PC-9 (cell line): Measurements from ENCODE around the gene ZNF576. TPM values are rescaled to one million over a fixed set of nuclear protein-coding genes. Genes with fewer than 3 reads are reported as not detected.

Source experiments
- BruUV-seq: library from RNA; stranded (reverse); fragments of 400-500 nt; replicated peaks from 2 replicates; lab custom pipeline; 2021; lab: Mats Ljungman, UMichigan
- CTCF ChIA-PET: fragments of 300-600 bp; sonication (Branson Sonifier 250); formaldehyde crosslinking; loops from one replicate; lab custom pipeline; 2022; ENCODE audit warnings: antibody characterized with exemption; lab: Charles Lee
- POLR2A ChIA-PET: fragments of 300-600 bp; sonication (Branson Sonifier 250); formaldehyde crosslinking; loops from one replicate; lab custom pipeline; 2022; ENCODE audit warnings: antibody characterized with exemption; ENCODE audit not compliant: unreplicated experiment; lab: Charles Lee
- DNase-seq, 2 experiments: peaks; one replicate each; pipeline versions ENCODE4 v3.0.0 to v3.0.0-alpha.2; 2015 to 2022; ENCODE audit warnings: mixed read lengths in 1 of 2
- H2AFZ ChIP-seq: fragments of 200-600 bp; sonication (generic); 2 replicates; pipeline ENCODE4 v1.8.1; 2017; ENCODE audit warnings: antibody characterized with exemption
- H3F3A ChIP-seq: fragments of 200-600 bp; sonication (generic); 2 replicates; pipeline ENCODE4 v1.8.1; 2017; ENCODE audit warnings: antibody characterized with exemption, mild to moderate bottlenecking, low read depth; ENCODE audit not compliant: insufficient read depth
- H3K27ac ChIP-seq: fragments of 200-600 bp; sonication (generic); 2 replicates; pipeline ENCODE4 v1.6.1; 2016; ENCODE audit warnings: mixed run types
- H3K27me3 ChIP-seq: fragments of 200-600 bp; sonication (generic); 2 replicates; pipeline ENCODE4 v1.6.1; 2016; ENCODE audit warnings: low read depth, mixed run types; ENCODE audit not compliant: insufficient read depth
- H3K36me3 ChIP-seq: fragments of 200-600 bp; sonication (generic); 2 replicates; pipeline ENCODE4 v1.6.1; 2016; ENCODE audit warnings: low read depth, mixed run types
- H3K4me1 ChIP-seq: fragments of 200-600 bp; sonication (generic); replicated peaks from 2 replicates; pipeline ENCODE4 v1.6.1; 2016; ENCODE audit warnings: mixed run types; ENCODE audit not compliant: insufficient read depth
- H3K4me2 ChIP-seq: fragments of 200-600 bp; sonication (generic); 2 replicates; pipeline ENCODE4 v1.6.1; 2017; ENCODE audit warnings: mixed run types
- H3K4me3 ChIP-seq: fragments of 200-600 bp; sonication (generic); 2 replicates; pipeline ENCODE4 v1.6.1; 2016; ENCODE audit warnings: mixed run types
- H3K79me2 ChIP-seq: fragments of 200-600 bp; sonication (generic); 2 replicates; pipeline ENCODE4 v1.6.1; 2017; ENCODE audit warnings: low read depth, mixed run types
- H3K9me2 ChIP-seq: fragments of 200-600 bp; sonication (generic); 2 replicates; pipeline ENCODE4 v1.8.1; 2017; ENCODE audit warnings: mild to moderate bottlenecking; ENCODE audit not compliant: insufficient read depth
- H3K9me3 ChIP-seq: fragments of 200-600 bp; sonication (generic); 2 replicates; pipeline ENCODE4 v1.8.1; 2016; ENCODE audit warnings: low read depth; ENCODE audit not compliant: insufficient read depth
- H4K20me1 ChIP-seq: fragments of 200-600 bp; sonication (generic); 2 replicates; pipeline ENCODE4 v1.8.1; 2017; ENCODE audit not compliant: insufficient read depth
- CTCF ChIP-seq: fragments of 200-600 bp; sonication (generic); conservative IDR thresholded peaks from 2 replicates; pipeline ENCODE4 v1.6.1; 2017; ENCODE audit warnings: mixed run types, antibody characterized with exemption, mild to moderate bottlenecking, moderate library complexity
- EZH2 ChIP-seq: fragments of 200-600 bp; sonication (generic); IDR thresholded peaks from 2 replicates; pipeline ENCODE4 v1.8.0; 2017; ENCODE audit warnings: antibody characterized with exemption, low read depth
- intact Hi-C: fragments of 100-400 bp; cut with micrococcal nuclease; formaldehyde crosslinking; loops from one replicate; pipeline ENCODE4 v1.10.0; 2022; ENCODE audit not compliant: unreplicated experiment
- total RNA-seq: library from RNA; stranded (reverse); gene quantifications from 2 replicates; pipeline ENCODE4 v1.2.3, GENCODE V29; 2021

The ZNF576 gene
- total RNA-seq, 1 experiment from 2014 or later: 15.5 TPM

GRCh38 chr19:43628646-43629326 is 32.4 kb downstream of the ZNF576 start:
- no peak for TF ChIP-seq EZH2
- TF ChIP-seq CTCF: no peak
- no peak for DNase-seq
- intact Hi-C loops: no loop called here
- no peaks in the 10 kb centered on the region for H3K4me1 ChIP-seq
- no TSS peak for BruUV-seq
- ChIA-PET CTCF (no interaction called here), POLR2A (no interaction called here)
- H4K20me1 ChIP-seq: no peaks in the 10 kb centered on the region
- H3K4me3 ChIP-seq: no peak overlapping the region
- H3K9me2 ChIP-seq: no peaks in the 10 kb centered on the region
- H3K36me3 ChIP-seq: no peaks in the 10 kb centered on the region
- H3K27me3 ChIP-seq: no peaks in the 10 kb centered on the region
- H3K27ac ChIP-seq: no peak overlapping the region
- no peak overlapping the region for H3K4me2 ChIP-seq
- no peaks in the 10 kb centered on the region for H3K9me3 ChIP-seq
- no peaks in the 10 kb centered on the region for H3K79me2 ChIP-seq
- no peak overlapping the region for H2AFZ ChIP-seq
- peaks cover 6% of the 10 kb centered on the region; the same call in 1 of the 2 replicates for H3F3A ChIP-seq

GRCh38 chr19:43631491-43631890 is 35.1 kb downstream of the ZNF576 start:
- Histone ChIP-seq H3K36me3 (no peaks in the 10 kb centered on the region), H3K9me3 (no peaks in the 10 kb centered on the region), H3F3A (no peaks in the 10 kb centered on the region), H3K4me2 (no peak overlapping the region), H3K4me3 (no peak overlapping the region), H3K9me2 (no peaks in the 10 kb centered on the region), H3K79me2 (no peaks in the 10 kb centered on the region), H2AFZ (no peak overlapping the region), H3K27me3 (no peaks in the 10 kb centered on the region), H3K4me1 (no peaks in the 10 kb centered on the region; the same call in 1 of the 2 replicates), H4K20me1 (no peaks in the 10 kb centered on the region), H3K27ac (no peak overlapping the region)
- ChIA-PET POLR2A (no interaction called here), CTCF (no interaction called here)
- intact Hi-C loops: no loop called here
- TF ChIP-seq CTCF (no peak), EZH2 (no peak)
- BruUV-seq: no TSS peak
- DNase-seq: peak in 1 of 2 experiments; percentile 50

- Histone ChIP-seq H3K36me3 (no peaks in the 10 kb centered on the region), H4K20me1 (no peaks in the 10 kb centered on the region), H2AFZ (no peak overlapping the region), H3K4me3 (no peak overlapping the region), H3K9me3 (no peaks in the 10 kb centered on the region), H3K79me2 (no peaks in the 10 kb centered on the region), H3K4me1 (peaks cover under 1% of the 10 kb centered on the region; the same call in 1 of the 2 replicates), H3K9me2 (no peaks in the 10 kb centered on the region), H3F3A (0 out of 2 replicates have a peak, but pooled peaks cover 11% of the 10 kb centered on the region), H3K4me2 (no peak overlapping the region), H3K27me3 (no peaks in the 10 kb centered on the region), H3K27ac (no peak overlapping the region)
- intact Hi-C loops: no loop called here
- TF ChIP-seq CTCF (no peak), EZH2 (no peak)
- ChIA-PET POLR2A (interaction anchor here (0.6 kb wide), 1 partner anchor 35 kb away, joined by 4 read pairs; no protein-coding TSS in a partner anchor), CTCF (no interaction called here)
- BruUV-seq: no TSS peak
- no peak for DNase-seq
Measured at GRCh38 chr19:43633520-43633919, 37.1 kb downstream of the ZNF576 start.
